Germinal center (tissue), 1 donor: ENCODE measurements around the gene ROMO1.
"Not testable (repeated sequence)": the region's sequence is repeated elsewhere in the genome, so short reads cannot be mapped to it uniquely, and the experiment has no call there.

Source experiments
- DNase-seq: peaks from one replicate; pipeline ENCODE4 v3.0.0; 2012; ENCODE audit warnings: mixed read lengths, low spot score

The ROMO1 gene

GRCh38 chr20:35730583-35731468 lies 31.6 kb downstream of the ROMO1 start:
- no peak for DNase-seq

- no peak for DNase-seq
Observed at GRCh38 chr20:35731469-35731788, 32.2 kb downstream of the ROMO1 start.

GRCh38 chr20:35731862-35732643 lies 32.8 kb downstream of the ROMO1 start:
- DNase-seq, result no peak

- no peak for DNase-seq
Observed at GRCh38 chr20:35732644-35732982, 33.4 kb downstream of the ROMO1 start.

- DNase-seq, result no peak
Observed at GRCh38 chr20:35734374-35734773, 35.2 kb downstream of the ROMO1 start.

- no peak for DNase-seq
Observed at GRCh38 chr20:35734777-35735649, 35.8 kb downstream of the ROMO1 start.

GRCh38 chr20:35735826-35736470 lies 36.7 kb downstream of the ROMO1 start:
- DNase-seq, result no peak

GRCh38 chr20:35737865-35738333 lies 38.7 kb downstream of the ROMO1 start:
- no peak for DNase-seq

- no peak for DNase-seq
Observed at GRCh38 chr20:35738410-35739179, 39.4 kb downstream of the ROMO1 start.

- DNase-seq, result peak; percentile 7
Observed at GRCh38 chr20:35739294-35740163, 40.3 kb downstream of the ROMO1 start.

- peak; percentile 95 for DNase-seq
Observed at GRCh38 chr20:35741892-35742740, 42.9 kb downstream of the ROMO1 start, which contains the start of gene RBM39. Gene RBM39 (minus strand): TSS chr20:35742260. CDS start chr20:35740874, 1,386 bp downstream.

- DNase-seq, result peak; percentile 72
Observed at GRCh38 chr20:35742741-35743523, 43.7 kb downstream of the ROMO1 start.

GRCh38 chr20:35743693-35744491 lies 44.7 kb downstream of the ROMO1 start:
- no peak for DNase-seq

- not testable (repeated sequence) for DNase-seq
Observed at GRCh38 chr20:35744492-35744841, 45.3 kb downstream of the ROMO1 start.
